ENCODE measurements around the gene ARID1B.

Gene ARID1B

GRCh38 chr6:157090736-157091135, 313.6 kb downstream of the ARID1B start:
- no peak for DNase-seq

GRCh38 chr6:157091243-157091642, 314.1 kb downstream of the ARID1B start:
- no peak for DNase-seq

GRCh38 chr6:157091856-157092460, 314.8 kb downstream of the ARID1B start:
- DNase-seq: no peak

GRCh38 chr6:157092736-157093135, 315.6 kb downstream of the ARID1B start:
- DNase-seq: no peak

DNA sequence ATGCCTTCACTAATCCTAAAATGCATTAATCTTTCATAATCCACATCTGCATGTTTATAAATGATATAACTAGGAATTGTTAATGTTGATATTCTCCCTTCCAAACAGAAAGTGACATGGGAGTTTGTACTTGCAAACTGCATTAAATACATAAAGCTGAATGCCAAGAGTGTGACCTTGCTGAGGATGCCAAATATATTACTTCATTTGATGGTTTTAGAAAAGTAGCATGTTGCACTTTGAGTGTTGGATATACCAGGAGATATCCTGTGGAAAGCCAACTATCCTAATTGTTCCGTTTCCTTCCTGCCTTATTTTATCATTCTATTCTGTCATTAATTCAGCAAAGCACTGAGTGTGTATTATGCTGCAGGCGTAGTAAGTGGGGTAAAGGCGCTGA, 316.4 kb downstream of the ARID1B start:
- DNase-seq: no peak

GRCh38 chr6:157094038-157094437, 316.9 kb downstream of the ARID1B start:
- no peak for DNase-seq

- no peak for DNase-seq
These were observed 317.9 kb downstream of the ARID1B start for GRCh38 chr6:157095084-157095483.

DNA sequence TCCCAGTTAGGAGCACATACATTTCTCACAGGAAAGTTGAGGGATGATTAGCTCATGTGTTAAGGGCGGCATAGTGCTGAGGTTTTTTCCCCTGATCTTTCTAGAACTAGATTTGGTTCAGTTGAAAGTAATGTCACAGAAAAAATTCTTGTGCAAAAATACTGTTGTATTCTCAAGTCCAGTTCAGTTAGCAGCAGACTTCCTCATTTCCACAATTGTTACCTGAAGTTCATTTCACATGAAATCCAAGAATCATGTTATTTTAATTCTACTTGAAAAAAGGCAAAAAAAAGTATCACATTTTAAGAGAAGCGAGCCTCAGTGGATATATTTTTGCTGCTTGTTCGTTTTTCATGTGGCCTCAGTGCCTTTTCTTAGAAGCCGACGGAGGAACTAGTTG, 318.4 kb downstream of the ARID1B start:
- no peak for DNase-seq

- no peak for DNase-seq
These were observed 318.9 kb downstream of the ARID1B start for GRCh38 chr6:157096105-157096504.

GRCh38 chr6:157096522-157096921, 319.3 kb downstream of the ARID1B start:
- no peak for DNase-seq

- no peak for DNase-seq
These were observed 320.2 kb downstream of the ARID1B start for GRCh38 chr6:157097255-157097955.

- DNase-seq: no peak
These were observed 321.8 kb downstream of the ARID1B start for GRCh38 chr6:157098999-157099398.

DNA sequence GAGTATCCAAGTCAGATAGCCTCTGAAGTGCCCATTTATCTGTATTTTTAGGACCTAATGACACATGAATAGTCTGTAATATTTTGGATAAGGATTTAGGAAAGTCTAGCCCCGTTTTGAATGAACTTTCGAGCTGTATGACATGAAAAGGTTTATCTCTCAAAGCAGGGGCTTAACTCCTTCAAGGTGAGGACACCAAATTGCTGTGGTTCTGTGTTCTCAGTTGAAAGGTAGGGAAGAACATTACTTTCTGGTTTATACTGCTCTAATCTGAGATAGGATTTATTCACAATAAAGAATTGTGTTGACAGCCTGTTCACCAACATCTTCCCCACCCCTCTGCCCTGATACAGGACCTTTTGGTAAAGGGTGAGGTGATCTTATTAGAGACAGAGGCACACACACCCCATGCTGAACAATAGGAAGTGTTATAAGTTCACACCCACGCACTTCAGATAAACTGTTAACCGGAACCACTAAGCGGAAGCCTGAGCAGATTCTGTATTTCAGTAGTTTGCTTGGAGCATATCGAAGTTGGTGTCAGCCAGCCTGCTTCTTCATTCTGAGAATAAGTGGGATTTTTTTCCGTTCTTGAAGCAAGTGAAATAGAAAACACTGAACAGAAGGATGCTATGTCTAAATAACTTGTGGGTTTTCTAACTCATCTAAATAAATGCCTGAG, 322.9 kb downstream of the ARID1B start:
- DNase-seq: no peak

DNA sequence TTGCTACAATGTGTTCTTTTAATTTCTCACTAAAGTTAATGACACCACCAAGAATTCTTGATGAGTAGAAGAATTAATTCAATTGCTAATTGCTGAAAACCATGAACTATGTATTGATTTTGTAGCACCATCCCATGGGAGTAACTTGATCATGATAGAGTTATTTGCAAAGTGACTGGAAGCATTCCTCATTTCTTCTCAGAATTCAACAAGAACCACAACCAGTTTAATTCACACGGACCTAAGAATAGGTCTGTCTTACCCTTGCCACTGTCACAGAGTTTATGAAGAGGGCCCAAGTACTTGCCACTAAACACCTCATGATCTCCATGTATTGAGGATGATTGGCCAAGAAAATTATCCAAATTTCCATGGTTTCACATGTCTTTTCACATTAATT, 324.0 kb downstream of the ARID1B start:
- no peak for DNase-seq

- DNase-seq: no peak
These were observed 327.6 kb downstream of the ARID1B start for GRCh38 chr6:157104803-157105202.

DNA sequence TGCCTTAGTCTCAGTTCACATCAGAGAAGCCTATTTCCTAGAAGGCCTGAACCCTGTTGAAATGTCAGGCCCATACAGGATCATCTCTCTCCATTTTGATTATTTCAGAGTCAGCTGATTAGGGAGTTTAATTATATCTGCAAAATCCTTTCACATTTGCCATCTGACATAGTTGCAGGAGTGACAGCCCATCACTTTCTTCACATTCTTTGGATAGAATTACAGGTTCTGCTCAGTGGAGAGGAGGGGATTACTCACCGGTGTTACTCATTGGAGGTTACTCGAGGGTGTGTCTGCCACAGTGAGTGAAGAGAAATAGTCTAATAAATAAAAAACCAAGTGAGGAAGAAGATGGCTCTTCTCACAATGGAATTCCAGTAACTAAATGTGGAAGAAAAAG, 329.3 kb downstream of the ARID1B start:
- no peak for DNase-seq

DNA sequence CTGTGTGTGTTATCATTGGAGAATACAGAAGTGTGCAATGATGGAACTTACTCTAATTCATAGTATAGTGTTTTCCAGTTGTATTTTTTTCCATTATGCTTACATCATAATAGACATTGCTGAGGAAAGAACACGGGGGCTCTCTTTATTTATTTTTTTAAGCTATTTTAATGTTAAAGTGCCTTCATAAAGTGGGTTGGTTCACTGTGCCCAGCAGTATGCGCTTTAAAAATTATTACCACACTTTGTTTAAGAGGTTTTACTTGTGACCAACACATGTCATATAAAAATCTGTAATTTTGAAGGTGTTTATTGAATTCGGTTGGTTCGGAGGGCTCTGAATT, 330.4 kb downstream of the ARID1B start:
- no peak for DNase-seq

DNA sequence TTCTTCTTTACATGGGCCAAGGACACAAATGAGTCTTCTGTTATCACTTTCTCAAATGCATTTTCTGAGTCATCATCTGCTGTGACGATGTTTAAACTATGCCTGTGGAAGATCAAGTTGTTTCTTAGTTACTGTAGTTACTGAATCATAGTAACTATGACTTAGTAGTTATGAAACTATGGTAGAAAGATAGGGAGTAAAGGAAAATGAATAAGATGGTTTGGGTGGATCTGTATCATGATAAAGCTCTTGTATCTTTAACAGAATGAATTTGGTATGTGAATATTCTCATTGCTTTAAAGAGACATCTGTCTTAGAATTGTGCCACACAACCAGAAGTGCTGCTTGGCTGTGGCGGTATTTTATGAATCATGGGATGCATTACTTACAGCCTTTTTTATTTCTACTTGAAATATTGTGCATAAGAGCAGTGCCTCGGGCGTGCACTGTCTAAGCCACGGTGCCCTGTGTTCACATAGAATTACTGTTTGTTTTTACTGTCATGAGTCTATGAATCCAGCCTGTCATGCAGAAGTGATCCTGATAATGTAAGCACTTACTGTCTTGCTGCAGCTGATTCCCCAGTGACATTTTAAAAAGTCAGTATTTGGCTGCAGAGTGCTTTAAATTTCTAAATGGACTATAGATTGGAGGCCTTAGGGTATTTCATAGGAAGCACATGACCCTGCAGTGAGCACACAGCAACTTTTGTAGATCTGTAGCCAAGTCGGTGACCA, 330.9 kb downstream of the ARID1B start:
- no peak for DNase-seq

DNA sequence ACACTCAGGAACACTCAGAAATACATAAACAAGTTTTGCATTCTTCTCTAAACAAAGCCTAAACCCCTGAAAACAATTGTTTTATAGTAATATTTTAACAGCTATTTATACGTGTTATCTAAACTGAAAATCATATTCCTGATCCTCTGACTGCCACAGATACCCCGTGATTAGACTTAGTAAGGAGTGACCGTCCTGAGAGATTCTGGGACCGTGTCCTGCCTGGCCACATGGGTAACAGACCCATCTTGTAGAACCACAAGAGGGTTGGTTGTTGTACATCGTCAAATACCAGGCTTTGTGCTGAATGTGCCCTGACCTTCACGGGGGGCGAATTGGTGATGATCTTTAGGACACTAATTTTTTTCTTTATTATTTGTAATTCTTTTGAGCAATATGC, 331.7 kb downstream of the ARID1B start:
- no peak for DNase-seq

DNA sequence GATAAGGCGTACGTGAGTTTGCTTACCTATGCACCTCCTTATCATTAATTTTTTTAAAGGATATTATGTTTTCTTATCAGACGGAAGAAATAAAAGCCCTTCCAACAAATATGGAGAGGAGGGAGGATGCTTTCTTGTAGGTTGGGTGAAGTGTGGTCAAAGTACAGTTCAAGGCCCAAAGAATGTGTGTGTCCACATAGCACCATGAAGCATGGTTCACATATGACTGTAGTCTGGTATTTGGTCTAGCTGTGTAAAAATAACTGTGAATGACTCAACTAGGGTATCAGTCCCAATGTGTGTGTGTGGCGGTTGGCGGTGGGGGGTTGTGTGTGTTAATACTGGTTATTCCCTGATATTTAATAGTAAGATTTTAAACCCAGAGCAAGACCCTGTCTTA, 333.4 kb downstream of the ARID1B start:
- no peak for DNase-seq

GRCh38 chr6:157113389-157113788, 336.2 kb downstream of the ARID1B start:
- DNase-seq: no peak

DNA sequence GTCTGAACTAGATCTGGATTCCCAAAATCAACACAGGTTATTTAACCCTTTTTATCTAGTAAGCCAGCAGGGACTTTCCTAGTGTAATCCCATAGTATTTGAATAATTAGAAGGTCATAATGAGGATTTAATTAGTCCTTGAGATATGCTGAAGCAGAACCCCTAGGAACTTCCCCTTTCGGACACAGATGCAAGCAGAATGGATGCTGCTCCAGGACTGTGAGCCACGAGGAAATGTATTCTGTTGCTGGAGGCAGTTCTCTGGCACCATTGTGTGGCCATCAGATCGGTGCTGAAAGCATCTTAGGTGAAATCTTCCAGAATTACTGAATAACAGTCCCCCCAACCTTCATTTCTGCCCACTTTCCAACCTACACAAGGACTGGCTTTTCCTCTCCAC, 339.2 kb downstream of the ARID1B start:
- DNase-seq: no peak

DNA sequence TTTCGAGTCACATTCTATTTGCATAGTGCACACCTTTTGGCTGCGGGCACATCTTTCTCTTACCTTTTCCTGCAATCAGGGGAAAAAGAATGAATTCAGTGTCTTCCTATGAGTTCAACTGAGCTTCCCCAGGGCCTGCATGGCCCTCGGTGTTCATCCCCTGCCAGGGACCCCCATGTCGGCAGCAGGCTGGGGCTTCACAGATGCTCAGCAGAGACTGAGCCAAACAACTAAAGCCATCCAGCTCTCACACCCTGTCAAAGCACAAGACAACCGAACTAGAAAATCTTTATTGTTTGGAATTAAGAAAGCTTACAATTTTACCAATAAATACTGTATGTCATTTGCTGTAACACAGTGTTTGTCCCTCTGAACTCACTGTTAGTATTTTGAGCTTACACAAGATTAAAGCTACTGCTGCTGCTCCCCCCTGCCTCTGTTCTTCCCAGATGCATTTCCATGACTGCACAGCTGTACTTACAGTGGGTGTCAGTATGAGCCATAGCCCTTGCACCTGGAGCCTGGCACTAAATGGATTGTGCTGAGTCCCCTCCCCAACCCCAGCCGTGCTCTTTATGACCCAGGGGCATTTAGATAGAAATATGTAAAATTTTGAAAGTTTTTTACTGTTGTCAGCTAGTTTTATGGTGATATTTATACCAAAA, 340.4 kb downstream of the ARID1B start:
- no peak for DNase-seq
